ENCODE measurements around the gene GPR68.

The GPR68 gene

DNA sequence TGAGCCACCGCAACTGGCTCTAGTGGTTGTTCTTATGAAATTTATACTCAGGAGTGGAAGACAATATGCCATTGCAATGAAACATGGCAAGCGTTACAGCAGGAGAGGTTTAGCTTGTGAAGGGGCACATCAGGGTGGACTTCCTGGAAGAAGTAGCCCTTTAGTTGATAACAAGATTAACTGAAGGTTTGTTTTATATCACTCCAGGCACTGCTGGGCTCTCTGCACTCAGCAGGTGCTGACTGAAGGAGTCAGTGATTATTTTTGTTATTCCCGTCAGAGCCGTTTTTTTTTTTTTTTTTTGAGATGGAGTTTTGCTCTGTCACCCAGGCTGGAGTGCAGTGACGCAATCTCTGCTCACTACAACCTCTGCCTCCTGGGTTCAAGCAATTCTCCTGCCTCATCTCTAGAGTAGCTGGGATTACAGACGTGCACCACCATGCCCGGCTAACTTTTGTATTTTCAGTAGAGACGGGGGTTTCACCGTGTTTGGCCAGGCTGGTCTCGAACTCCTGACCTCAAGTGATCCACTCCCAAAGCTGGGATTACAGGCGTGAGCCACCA is 17.6 kb upstream of the GPR68 start:
- ChIA-PET POLR2A (interaction anchor here (0.7 kb wide), 1 partner anchor 19 kb away, joined by 6 read pairs; no protein-coding TSS in a partner anchor), CTCF (interaction anchor here (1.0 kb wide), 1 partner anchor 85 kb away, joined by 3 read pairs; no protein-coding TSS in a partner anchor)
- Histone ChIP-seq H3K36me3 (ENCODE audit: control insufficient read depth in 2 of 2, insufficient read depth in 1 of 2, low read length in 2 of 2) (no peaks in the 10 kb centered on the region), H3K4me1 (ENCODE audit: control insufficient read depth, insufficient read depth, low read length) (0 out of 2 replicates have a peak, but pooled peaks cover 4% of the 10 kb centered on the region), H3K9me3 (ENCODE audit: control insufficient read depth, insufficient read depth, low read depth, low read length) (no peaks in the 10 kb centered on the region), H3K4me3 (ENCODE audit: low read depth, low read length) (no peak overlapping the region), H3K27ac (ENCODE audit: extremely low read depth, low read depth, low read length) (no peak overlapping the region)
- TF ChIP-seq KLF16 (tag by site-specific recombination; IDR thresholded peaks at IDR 0.05) = no peak
- TF ChIP-seq, protein P1, sequence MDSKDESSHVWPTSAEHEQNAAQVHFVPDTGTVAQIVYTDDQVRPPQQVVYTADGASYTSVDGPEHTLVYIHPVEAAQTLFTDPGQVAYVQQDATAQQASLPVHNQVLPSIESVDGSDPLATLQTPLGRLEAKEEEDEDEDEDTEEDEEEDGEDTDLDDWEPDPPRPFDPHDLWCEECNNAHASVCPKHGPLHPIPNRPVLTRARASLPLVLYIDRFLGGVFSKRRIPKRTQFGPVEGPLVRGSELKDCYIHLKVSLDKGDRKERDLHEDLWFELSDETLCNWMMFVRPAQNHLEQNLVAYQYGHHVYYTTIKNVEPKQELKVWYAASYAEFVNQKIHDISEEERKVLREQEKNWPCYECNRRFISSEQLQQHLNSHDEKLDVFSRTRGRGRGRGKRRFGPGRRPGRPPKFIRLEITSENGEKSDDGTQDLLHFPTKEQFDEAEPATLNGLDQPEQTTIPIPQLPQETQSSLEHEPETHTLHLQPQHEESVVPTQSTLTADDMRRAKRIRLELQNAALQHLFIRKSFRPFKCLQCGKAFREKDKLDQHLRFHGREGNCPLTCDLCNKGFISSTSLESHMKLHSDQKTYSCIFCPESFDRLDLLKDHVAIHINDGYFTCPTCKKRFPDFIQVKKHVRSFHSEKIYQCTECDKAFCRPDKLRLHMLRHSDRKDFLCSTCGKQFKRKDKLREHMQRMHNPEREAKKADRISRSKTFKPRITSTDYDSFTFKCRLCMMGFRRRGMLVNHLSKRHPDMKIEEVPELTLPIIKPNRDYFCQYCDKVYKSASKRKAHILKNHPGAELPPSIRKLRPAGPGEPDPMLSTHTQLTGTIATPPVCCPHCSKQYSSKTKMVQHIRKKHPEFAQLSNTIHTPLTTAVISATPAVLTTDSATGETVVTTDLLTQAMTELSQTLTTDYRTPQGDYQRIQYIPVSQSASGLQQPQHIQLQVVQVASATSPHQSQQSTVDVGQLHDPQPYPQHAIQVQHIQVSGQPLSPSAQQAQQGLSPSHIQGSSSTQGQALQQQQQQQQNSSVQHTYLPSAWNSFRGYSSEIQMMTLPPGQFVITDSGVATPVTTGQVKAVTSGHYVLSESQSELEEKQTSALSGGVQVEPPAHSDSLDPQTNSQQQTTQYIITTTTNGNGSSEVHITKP (tag by site-specific recombination; IDR thresholded peaks at IDR 0.05) = no peak
- no peak for TF ChIP-seq YY2 (tag by site-specific recombination; IDR thresholded peaks at IDR 0.05)

DNA sequence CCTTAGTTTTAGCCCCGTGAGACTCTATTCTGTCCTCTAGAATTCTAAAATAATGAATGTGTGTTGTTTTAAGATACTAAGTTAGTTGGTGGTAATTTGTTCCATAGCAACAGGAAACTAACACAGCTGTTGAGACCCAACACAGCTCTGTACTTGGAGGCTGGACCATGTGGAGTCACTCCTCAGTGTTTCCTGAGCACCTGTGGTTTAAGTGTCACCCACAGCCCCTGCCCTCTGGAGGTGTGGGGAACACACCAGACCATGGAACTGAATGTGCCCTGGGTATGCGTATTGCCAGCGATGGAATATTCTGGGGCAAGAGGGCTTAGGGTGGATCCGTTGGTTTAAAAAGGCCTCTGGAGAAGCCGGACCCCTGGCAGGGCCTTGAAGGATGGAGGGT is 16.6 kb upstream of the GPR68 start:
- H3K27ac ChIP-seq (ENCODE audit: extremely low read depth, low read depth, low read length) = no peak overlapping the region
- ChIA-PET POLR2A (interaction anchor here (0.5 kb wide), 1 partner anchor 135 kb away, joined by 3 read pairs; no protein-coding TSS in a partner anchor), CTCF (interaction anchor here (1.0 kb wide), 1 partner anchor 84 kb away, joined by 3 read pairs; no protein-coding TSS in a partner anchor)
- no peak overlapping the region for H3K4me3 ChIP-seq (ENCODE audit: low read depth, low read length)
- no peaks in the 10 kb centered on the region for H3K36me3 ChIP-seq (ENCODE audit: control insufficient read depth in 2 of 2, insufficient read depth in 1 of 2, low read length in 2 of 2)
- no peak for TF ChIP-seq GLI4 (tag by site-specific recombination; IDR thresholded peaks at IDR 0.05)
- no peaks in the 10 kb centered on the region for H3K9me3 ChIP-seq (ENCODE audit: control insufficient read depth, insufficient read depth, low read depth, low read length)
- H3K4me1 ChIP-seq (ENCODE audit: control insufficient read depth, insufficient read depth, low read length) = 0 out of 2 replicates have a peak, but pooled peaks cover 8% of the 10 kb centered on the region

DNA sequence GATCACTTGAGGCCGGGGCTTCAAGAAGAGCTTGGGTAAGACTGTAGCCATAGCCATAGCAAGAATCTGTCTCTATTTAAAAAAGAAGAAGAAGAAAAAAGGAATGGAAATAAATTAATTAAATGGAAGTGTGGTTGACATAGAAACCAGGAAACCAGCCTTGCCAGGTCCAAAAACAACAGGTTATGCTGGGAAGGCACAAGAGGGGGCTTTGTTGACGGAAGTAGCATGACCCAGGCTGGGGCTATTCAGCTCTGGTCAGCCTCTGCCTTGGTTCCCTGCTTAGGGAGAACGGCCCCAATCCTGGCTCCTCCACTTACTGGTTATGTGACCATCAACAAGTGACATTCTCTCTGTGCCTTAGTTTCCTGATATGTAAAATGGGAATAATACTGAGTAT is 14.4 kb upstream of the GPR68 start:
- Histone ChIP-seq H3K27ac (ENCODE audit: extremely low read depth, low read depth, low read length) (no peak overlapping the region), H3K4me1 (ENCODE audit: control insufficient read depth, insufficient read depth, low read length) (0 out of 2 replicates have a peak, but pooled peaks cover 8% of the 10 kb centered on the region), H3K36me3 (ENCODE audit: control insufficient read depth in 2 of 2, insufficient read depth in 1 of 2, low read length in 2 of 2) (no peaks in the 10 kb centered on the region), H3K9me3 (ENCODE audit: control insufficient read depth, insufficient read depth, low read depth, low read length) (no peaks in the 10 kb centered on the region), H3K4me3 (ENCODE audit: low read depth, low read length) (no peak overlapping the region)
- CTCF ChIA-PET = interaction anchor here (2.1 to 3.0 kb wide), 2 partner anchors 27 to 82 kb away, joined by 5 to 10 read pairs; no protein-coding TSS in a partner anchor
- TF ChIP-seq FEZF1 (tag by site-specific recombination; IDR thresholded peaks at IDR 0.05) (no peak), ZFP3 (tag by site-specific recombination; IDR thresholded peaks at IDR 0.05; ENCODE audit: low read depth) (no peak), YY1 (tag by site-specific recombination; IDR thresholded peaks at IDR 0.05) (no peak), ZNF623 (tag by site-specific recombination; IDR thresholded peaks at IDR 0.05) (no peak), ZNF324 (tag by site-specific recombination; IDR thresholded peaks at IDR 0.05) (no peak), ZNF610 (tag by site-specific recombination; IDR thresholded peaks at IDR 0.05; ENCODE audit: borderline replicate concordance) (no peak), ZBTB17 (tag by site-specific recombination; IDR thresholded peaks at IDR 0.05) (no peak), OVOL3 (tag by site-specific recombination; IDR thresholded peaks at IDR 0.05) (no peak), ZNF146 (tag by site-specific recombination; IDR thresholded peaks at IDR 0.05) (no peak)
- TF ChIP-seq, protein P2, sequence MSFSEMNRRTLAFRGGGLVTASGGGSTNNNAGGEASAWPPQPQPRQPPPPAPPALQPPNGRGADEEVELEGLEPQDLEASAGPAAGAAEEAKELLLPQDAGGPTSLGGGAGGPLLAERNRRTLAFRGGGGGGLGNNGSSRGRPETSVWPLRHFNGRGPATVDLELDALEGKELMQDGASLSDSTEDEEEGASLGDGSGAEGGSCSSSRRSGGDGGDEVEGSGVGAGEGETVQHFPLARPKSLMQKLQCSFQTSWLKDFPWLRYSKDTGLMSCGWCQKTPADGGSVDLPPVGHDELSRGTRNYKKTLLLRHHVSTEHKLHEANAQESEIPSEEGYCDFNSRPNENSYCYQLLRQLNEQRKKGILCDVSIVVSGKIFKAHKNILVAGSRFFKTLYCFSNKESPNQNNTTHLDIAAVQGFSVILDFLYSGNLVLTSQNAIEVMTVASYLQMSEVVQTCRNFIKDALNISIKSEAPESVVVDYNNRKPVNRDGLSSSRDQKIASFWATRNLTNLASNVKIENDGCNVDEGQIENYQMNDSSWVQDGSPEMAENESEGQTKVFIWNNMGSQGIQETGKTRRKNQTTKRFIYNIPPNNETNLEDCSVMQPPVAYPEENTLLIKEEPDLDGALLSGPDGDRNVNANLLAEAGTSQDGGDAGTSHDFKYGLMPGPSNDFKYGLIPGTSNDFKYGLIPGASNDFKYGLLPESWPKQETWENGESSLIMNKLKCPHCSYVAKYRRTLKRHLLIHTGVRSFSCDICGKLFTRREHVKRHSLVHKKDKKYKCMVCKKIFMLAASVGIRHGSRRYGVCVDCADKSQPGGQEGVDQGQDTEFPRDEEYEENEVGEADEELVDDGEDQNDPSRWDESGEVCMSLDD (tag by site-specific recombination; IDR thresholded peaks at IDR 0.05) = no peak
- TF ChIP-seq, protein P3, sequence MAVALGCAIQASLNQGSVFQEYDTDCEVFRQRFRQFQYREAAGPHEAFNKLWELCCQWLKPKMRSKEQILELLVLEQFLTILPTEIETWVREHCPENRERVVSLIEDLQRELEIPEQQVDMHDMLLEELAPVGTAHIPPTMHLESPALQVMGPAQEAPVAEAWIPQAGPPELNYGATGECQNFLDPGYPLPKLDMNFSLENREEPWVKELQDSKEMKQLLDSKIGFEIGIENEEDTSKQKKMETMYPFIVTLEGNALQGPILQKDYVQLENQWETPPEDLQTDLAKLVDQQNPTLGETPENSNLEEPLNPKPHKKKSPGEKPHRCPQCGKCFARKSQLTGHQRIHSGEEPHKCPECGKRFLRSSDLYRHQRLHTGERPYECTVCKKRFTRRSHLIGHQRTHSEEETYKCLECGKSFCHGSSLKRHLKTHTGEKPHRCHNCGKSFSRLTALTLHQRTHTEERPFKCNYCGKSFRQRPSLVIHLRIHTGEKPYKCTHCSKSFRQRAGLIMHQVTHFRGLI (tag by site-specific recombination; IDR thresholded peaks at IDR 0.05) = no peak
- TF ChIP-seq, protein P4, sequence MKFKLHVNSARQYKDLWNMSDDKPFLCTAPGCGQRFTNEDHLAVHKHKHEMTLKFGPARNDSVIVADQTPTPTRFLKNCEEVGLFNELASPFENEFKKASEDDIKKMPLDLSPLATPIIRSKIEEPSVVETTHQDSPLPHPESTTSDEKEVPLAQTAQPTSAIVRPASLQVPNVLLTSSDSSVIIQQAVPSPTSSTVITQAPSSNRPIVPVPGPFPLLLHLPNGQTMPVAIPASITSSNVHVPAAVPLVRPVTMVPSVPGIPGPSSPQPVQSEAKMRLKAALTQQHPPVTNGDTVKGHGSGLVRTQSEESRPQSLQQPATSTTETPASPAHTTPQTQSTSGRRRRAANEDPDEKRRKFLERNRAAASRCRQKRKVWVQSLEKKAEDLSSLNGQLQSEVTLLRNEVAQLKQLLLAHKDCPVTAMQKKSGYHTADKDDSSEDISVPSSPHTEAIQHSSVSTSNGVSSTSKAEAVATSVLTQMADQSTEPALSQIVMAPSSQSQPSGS (tag by site-specific recombination; IDR thresholded peaks at IDR 0.05; ENCODE audit: low read depth) = no peak
- POLR2A ChIA-PET = no interaction called here
